Embryonic facial prominence (tissue), 1 donor: ENCODE data around the gene FCGR3A.
"Not testable (repeated sequence)": the region's sequence is repeated elsewhere in the genome, so short reads cannot be mapped to it uniquely, and the experiment has no call there.

Experiments
- DNase-seq: peaks from one replicate; pipeline ENCODE4 v3.0.0-alpha.2; 2016; ENCODE audit errors: extremely low spot score

Gene FCGR3A

DNA sequence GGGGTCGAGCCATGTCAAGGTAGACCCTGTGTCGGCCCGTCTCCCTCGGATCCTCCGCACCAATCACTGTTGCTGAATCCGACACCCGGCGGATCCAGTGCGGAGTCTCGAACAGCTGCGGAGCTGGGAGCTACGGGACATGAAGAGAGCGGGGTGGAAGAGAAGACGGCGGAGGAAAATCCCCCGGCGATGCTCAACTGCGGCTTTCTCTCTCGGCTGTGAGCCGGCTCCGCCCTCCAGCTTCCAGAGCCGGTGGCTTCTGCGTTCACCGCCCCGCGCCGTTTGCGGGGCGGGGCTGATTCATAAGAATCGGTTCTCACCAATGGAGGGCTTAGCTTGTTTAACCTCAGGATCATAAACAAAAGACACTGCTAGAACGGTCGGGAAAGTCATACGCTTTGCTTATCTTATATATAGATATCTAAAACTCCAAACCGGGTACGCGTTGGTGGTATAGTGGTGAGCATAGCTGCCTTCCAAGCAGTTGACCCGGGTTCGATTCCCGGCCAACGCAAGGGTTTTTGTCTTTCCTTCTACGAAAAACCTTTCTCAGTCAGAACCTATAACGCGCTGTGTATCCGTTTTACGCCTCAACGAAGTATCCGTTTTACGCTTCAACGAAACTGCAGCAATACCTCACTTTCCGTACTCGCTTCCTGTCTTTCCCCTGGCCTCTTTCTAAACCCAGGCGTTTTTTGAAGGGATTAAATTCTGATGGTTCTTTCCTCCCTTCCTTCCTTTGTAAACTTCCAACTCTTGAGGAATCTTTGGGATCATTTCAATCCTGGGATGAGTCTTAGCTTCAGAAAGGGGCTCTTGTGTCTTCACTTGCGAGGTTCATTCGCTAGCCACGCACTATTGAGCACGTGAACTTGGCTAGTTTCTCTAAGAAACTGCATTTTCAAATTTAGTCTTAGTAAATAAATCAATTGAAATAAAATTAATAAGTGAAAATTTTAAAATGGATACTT lies 18.7 kb downstream of the FCGR3A start:
- DNase-seq, result peak; percentile 87

DNA sequence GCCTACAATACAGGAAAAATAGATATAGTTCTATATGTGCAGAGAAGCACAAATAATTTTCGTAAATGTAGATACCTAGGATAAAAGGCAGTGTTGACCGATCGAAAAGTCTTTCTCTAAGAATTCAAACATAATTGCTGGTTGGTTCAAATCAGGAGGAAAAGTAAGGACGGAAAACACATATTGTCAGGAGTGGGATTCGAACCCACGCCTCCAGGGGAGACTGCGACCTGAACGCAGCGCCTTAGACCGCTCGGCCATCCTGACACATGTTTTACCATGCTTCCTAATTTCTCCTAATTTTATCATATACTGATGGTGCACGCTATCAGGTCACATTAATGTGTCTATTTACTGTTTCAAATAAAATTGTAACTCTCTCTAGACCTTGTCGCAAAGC lies 19.5 kb downstream of the FCGR3A start:
- peak; percentile 41 for DNase-seq

DNA sequence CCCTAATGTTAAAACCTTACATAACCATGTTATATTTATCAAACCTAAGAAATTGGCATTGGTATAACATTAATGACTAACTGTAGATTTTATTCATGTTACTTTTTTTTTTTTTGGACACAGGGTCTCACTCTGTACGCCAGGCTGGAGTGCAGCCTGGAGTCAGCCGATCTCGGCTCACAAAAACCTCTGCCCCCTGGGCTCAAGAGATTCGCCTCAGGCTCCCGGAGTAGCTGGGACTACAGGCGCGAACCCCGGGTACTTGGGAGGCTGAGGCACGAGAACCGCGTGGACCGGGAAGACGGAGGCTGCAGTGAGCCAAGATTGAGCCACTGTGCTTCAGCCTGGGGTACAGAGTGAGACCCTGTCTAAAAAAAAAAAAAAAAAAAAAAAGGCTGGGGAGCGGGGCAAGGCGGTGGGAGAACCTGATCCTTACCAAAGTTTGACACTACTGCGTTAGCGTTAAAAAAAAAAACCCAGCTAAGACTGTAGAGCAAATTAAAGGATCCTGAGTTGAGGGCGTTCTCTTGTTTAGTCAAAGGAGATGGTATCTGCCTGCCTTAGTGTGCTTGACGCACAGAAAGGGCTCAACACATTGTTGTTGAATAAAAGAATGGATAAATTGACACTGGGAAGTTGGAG lies 20.0 kb downstream of the FCGR3A start:
- DNase-seq, result not testable (repeated sequence)

DNA sequence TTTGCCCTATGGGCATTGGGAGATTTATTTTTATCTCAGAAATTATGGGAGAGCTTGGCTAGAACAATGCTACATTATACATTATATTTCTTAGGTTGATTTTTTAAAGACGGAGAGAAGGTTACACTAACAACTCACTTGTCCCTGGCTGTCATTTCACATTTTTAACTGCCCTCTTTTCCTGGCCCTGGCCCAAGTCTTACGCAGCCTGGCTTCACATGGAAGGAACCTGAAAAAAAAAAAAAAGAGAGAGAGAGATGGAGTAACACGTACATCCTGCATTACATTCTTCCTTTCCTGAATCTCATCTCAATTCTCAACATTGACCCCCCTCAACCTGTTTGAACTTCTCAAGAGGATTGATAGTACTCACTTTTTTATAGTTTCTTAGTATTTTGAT lies 21.1 kb downstream of the FCGR3A start:
- not testable (repeated sequence) for DNase-seq

DNA sequence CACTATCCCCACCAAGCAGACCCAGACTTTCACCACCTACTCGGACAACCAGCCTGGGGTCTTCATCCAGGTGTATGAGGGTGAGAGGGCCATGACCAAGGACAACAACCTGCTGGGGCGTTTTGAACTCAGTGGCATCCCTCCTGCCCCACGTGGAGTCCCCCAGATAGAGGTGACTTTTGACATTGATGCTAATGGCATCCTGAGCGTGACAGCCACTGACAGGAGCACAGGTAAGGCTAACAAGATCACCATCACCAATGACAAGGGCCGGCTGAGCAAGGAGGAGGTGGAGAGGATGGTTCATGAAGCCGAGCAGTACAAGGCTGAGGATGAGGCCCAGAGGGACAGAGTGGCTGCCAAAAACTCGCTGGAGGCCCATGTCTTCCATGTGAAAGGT lies 23.7 kb downstream of the FCGR3A start:
- DNase-seq, result not testable (repeated sequence)

DNA sequence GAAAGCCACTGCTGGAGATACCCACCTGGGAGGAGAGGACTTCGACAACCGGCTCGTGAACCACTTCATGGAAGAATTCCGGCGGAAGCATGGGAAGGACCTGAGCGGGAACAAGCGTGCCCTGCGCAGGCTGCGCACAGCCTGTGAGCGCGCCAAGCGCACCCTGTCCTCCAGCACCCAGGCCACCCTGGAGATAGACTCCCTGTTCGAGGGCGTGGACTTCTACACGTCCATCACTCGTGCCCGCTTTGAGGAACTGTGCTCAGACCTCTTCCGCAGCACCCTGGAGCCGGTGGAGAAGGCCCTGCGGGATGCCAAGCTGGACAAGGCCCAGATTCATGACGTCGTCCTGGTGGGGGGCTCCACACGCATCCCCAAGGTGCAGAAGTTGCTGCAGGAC lies 24.3 kb downstream of the FCGR3A start:
- not testable (repeated sequence) for DNase-seq

DNA sequence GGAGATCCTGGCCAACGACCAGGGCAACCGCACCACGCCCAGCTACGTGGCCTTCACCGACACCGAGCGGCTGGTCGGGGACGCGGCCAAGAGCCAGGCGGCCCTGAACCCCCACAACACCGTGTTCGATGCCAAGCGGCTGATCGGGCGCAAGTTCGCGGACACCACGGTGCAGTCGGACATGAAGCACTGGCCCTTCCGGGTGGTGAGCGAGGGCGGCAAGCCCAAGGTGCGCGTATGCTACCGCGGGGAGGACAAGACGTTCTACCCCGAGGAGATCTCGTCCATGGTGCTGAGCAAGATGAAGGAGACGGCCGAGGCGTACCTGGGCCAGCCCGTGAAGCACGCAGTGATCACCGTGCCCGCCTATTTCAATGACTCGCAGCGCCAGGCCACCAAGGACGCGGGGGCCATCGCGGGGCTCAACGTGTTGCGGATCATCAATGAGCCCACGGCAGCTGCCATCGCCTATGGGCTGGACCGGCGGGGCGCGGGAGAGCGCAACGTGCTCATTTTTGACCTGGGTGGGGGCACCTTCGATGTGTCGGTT lies 24.8 kb downstream of the FCGR3A start:
- not testable (repeated sequence) for DNase-seq

DNA sequence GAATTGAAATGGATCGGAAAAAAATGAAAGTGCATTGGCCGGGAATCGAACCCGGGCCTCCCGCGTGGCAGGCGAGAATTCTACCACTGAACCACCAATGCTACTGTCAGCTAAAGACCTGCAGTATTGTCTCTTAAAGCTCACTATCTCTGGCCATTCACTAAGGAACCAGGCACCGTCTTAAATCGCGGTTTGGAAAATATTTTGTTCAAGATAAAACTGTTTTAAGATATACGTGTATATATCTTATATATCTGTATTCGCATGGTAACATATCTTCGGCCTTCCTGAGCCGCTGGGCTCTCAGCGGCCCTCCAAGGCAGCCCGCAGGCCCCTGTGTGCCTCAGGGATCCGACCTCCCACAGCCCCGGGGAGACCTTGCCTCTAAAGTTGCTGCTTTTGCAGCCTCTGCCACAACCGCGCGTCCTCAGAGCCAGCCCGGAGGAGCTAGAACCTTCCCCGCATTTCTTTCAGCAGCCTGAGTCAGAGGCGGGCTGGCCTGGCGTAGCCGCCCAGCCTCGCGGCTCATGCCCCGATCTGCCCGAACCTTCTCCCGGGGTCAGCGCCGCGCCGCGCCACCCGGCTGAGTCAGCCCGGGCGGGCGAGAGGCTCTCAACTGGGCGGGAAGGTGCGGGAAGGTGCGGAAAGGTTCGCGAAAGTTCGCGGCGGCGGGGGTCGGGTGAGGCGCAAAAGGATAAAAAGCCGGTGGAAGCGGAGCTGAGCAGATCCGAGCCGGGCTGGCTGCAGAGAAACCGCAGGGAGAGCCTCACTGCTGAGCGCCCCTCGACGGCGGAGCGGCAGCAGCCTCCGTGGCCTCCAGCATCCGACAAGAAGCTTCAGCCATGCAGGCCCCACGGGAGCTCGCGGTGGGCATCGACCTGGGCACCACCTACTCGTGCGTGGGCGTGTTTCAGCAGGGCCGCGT lies 25.5 kb downstream of the FCGR3A start, which contains the start of gene HSPA6:
HSPA6 (plus strand) TSS at position 724 of the 925 bp plus-strand sequence; CDS start at position 843, 119 bp downstream.
- peak; percentile 66 for DNase-seq

DNA sequence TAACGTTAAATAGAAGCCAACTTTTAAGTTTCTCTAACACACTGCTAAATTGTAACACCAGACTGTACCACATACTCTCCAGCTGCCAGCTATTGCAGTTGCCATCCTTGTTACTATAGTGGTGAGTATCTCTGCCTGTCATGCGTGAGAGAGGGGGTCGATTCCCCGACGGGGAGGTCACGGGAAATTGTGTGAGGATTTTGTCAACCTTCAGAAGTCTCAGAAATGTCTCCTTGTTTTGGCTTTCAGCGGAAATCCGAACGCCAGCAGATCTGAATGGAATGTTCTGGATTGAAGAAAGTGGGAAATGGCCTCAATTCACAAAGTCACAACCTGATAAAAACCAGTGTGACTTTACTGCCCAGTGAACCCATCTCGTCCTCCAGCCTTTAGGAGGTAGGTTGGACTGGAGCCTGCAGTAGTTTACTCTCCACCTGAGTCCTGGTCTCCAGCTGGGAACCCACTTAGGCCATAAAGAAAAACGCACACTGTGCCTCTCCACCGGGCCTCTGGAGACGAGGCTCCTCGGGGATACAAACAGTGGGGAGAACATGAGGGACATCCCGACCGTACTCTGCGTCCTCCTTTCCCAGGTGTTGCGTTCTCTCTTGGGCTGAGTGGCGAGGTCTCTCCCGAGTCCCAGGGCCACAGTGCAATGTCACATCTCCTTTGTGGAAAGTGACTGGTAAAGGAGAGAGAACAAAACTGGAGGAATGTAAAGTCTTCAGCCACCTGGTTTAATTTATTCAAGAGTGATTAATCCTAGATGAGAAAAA lies 26.4 kb downstream of the FCGR3A start:
- DNase-seq, result not testable (repeated sequence)

DNA sequence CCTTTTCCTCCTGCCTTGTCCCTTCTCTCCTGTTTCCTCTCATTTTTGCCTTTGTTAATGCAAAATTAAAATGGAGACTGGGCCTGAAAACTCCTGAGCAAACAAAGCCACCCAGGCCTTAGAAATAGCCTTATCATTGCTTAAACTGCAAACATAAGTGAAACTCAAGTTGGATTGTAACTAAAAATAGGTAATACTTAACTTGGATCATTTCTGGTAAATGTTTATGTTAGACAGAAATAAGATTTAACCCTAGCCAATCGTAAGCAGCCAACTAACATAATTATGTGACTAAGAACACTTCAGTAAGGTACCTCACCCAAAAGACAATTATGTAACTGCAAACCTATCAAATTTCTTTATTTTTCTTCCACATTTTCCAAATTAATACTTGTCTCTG lies 35.7 kb downstream of the FCGR3A start:
- DNase-seq, result not testable (repeated sequence)

DNA sequence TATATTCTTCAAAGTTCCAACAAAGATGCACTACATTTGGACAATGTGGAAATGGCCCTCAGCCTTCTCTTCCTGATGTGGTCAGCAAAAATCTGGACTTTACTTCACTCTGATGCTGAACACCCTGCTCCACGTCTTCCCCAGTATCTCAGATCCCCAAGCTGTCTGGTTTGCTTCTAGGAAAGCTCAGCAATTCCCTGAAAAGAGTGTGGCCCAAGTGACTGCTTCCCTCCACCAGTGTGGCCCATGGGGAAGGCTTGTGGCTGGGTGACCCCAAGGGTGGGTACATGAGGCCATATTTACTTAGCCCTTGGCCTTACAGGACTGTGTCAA lies 36.2 kb downstream of the FCGR3A start:
- not testable (repeated sequence) for DNase-seq

DNA sequence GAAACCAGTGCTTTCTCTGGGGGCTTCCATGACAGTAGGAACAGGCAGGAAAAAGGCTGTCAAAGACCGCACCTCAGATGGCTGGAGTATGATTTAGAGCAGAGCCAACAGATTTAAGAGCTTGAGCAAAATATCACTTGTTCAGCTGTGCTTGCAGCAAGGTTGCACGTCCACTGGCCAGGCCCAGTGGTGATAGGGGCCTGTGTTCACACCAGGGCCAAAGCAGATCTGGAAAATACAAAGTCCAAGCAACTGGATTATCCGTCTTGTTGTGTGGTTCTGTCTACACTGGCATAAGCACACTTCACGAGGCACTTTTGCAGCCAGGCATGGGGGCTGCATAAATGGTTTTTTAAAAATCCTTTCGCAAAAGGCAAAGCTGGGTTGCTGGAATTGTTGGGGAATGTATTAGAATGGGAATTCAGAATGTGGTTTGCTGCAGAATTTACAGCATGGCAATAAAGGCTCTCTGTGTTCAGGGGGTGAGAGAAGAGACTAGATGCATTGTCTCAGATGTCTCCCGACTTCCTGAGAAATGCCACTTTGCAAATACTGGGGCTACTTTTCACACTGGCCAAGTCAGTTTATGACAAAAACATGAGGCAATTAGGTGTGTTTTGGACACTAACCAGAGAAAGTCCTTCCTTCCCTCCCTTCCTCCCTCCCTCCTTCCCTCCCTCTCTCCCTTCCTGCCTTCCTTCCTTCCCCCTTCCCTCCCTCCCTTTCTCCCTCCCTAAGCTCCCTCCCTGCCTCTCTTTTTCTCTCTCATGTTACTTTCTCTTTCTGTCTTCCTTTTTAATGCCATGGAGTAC lies 36.8 kb downstream of the FCGR3A start:
- DNase-seq, result not testable (repeated sequence)

DNA sequence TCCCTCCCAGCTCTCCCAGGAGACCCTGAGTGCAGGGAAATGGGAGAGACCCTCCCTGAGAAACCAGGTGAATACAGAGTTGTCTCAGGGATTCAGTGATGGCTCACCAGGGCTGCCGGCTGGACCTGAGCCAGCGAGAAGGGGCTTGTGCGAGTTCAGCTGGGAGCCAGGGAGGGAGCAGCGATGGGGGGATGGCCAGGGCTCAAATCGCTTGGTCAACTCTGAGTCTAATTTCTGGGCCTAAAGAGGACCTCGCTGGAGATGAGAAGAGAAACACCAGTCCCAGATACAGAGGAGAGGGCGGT lies 37.9 kb downstream of the FCGR3A start:
- no peak for DNase-seq

DNA sequence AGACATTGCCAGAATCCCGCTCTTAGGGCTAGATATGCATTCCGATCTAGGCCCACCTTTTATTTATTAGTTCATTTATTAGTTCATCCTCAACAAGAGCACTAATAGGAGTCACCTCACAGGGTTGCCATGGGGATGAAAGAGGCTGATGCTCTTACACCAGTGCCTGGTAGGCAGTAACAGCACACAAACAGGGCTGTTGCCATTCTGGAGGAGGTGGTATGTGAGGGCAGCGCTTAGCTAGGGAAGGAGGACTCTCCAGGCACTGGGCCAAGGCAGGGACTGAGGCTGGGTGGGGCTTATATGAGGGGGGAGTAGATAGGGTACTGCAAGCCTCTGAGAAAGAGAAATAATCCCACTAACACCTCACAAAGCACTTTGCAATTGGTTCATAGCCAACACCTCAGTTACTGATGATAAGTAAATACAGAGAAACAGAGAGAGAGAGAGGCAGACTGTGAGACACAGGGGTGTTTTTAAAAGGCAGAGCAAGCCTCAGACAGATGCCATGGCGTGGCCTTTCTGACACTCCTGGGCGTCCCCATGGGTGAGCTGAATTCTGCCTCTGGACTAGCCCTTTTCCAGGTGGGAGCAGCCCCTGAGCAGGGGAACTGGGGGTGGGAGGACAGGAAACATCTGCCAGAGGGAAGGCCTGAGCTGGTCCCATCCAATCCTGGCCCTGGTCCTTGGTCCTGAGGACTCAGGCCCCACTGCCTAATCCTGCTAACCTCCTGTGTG lies 38.4 kb downstream of the FCGR3A start:
- DNase-seq, result no peak

DNA sequence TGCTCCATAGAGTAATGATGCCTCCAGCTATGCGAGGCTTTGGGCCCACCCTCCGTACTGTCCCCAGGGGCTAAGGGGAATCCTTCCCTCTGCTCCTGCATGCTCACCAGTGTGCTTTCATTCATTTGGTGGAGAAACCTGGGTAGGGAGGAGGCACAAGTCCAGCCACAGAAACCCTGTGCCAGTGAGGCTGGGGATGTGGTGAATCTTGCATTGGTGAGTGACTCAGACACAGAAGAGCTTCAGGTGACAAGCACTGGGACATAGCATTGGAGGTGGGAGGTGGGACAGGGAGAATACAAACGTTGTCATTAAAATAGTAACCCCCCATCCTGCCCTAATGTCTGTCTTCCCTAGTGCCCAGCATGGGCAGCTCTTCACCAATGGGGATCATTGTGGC lies 39.1 kb downstream of the FCGR3A start:
- DNase-seq, result no peak

DNA sequence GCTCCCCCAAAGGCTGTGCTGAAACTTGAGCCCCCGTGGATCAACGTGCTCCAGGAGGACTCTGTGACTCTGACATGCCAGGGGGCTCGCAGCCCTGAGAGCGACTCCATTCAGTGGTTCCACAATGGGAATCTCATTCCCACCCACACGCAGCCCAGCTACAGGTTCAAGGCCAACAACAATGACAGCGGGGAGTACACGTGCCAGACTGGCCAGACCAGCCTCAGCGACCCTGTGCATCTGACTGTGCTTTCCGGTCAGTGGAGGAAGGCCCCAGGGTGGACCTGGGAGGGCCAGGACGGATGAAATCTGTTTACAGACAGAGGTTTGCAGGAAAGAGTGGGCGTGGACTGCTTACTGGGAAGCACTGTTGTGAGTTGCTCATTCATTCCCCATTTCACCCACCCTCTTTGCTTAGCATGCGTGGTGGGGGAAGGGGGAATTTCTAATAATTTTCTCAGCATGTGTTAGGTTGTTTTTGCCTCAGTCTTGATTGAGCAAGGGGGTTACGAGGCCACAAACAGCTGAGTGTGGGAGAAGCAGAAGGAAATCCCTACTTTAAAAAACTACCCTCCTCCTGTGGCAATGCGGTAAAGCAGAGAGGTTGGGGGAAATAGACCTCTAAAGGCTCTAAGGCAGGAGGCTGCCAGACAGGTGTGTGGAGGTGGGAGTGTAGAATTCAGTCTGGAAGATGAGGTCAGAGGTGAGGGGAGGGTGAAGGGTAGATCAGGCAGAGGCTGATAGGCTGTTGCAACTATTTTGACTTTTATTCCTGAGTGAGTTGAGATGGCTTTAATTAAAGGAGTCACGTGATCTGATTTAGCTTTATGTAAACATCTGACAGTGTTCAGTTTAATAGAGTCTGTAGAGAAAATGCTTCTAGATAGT lies 43.0 kb downstream of the FCGR3A start:
- peak; percentile 18 for DNase-seq

DNA sequence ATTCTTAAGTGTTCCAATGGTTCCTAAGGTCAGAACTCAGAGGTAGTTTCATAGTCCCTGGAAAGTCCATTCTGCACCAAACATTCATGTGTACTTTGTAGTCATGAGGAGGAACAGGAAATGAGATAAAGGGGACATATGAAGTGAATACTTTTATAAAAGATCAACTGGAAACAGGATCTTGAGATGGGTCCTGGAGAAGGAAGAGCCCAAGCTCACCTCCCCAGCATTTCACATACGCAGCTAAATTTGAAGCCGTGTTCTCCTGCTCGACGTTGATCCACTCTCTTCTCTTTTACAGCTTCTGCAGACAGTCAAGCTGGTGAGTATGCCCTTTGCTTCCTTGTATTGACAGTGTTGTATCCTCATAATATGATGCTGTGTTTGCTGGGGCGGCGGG lies 43.9 kb downstream of the FCGR3A start:
- no peak for DNase-seq

DNA sequence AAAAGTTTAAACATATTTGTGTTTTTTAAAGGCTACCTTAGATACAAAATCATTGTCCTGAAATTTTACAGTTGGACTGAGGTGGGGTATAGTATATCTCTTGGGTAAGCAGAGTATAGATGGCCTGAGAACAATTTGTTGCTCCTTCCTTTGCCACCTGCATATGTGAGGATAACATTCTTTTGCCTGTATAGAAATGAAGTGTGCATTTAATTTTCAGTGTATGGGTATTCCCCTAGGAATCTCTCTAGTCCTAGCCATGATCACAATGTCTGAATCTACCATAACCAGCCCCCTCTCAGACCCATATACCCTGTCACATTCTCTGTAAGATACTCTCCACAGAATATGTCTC lies 46.2 kb downstream of the FCGR3A start:
- no peak for DNase-seq
